Hypothalamus (tissue), 51 donors: ENCODE results near the gene SLC16A10.

ENCODE experiments used
- DNase-seq, 51 donors: peaks; one replicate each; lab custom pipeline; 2025; lab: John Stamatoyannopoulos, UW

Gene SLC16A10

DNA sequence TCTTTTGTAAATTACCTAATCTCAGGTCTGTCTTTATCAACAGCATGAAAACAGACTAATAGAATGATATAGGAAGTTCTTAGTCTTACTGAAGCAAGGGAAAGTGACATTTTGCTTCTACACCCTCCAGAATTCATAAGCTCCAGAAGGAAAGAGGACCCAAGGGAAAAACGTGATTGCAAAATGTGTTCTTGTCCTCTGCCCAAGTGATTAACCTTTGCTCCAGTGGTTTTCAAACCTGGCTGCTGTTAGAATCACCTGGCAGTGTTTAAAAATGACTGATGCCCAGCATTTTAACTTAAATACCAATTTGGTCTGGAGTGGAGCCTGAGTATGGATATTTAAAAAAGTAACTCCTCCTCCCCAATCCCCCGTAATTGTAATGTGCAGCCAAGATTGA is 191.4 kb downstream of the SLC16A10 start:
- DNase-seq: no peak

DNA sequence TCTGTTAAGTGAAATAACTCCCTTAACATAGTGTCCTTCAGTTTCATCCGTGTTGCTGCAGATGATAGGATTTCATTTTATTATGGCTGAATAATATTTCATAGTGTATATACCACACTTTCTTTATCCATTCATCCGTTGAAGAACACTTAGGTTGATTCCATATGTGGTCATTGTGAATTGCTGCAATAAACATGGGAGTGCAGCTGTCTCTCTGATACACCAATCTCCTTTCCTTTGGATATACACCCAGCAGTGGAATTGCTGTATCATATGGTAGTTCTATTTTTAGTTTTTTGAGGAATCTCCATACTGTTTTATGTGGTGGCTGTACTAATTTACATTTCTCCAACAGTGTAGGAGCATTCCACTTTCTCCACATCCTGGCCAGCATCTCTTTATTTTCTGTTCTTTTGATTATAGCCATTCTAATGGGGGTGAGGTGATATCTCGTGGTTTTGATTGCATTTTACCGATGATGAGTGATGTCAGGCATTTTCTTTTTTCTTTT is 193.2 kb downstream of the SLC16A10 start:
- no peak for DNase-seq
